Measurements from ENCODE around the gene RASL10B. TPM values are rescaled to one million over a fixed set of nuclear protein-coding genes. Genes with fewer than 3 reads are reported as not detected.
"Not testable (repeated sequence)": the region's sequence is repeated elsewhere in the genome, so short reads cannot be mapped to it uniquely, and the experiment has no call there.

Gene RASL10B
- total RNA-seq, 1 donor from 2014 or later: 9.9 TPM

DNA sequence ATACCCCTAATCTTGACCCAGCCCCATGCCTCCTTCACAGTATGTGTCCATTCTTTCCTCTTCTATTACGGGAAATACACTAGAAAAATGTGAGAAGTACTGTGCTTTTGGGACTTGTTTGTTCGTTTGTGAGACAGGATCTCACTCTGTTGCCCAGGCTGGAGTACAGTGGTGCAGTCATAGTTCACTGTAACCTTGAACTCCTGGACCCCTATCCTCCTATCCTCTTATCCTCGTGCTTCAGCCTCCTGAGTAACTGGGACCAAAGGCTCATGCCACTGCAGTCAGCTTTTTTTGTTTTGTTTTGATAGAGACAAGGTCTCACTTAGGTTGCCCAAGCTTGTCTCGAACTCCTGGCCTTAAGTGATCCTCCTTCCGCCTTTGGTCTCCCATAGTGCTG is 29.9 kb upstream of the RASL10B start:
- Histone ChIP-seq H3K27me3 (no peaks in the 10 kb centered on the region), H3K4me1 (peaks cover 0 to 12% of the 10 kb centered on the region in 2 donors), H3K9me3 (no peaks in the 10 kb centered on the region), H3K4me3 (no peak overlapping the region), H3K27ac (no peak overlapping the region), H3K36me3 (peaks cover 3 to 10% of the 10 kb centered on the region in 2 donors)
- TF ChIP-seq, protein P1, sequence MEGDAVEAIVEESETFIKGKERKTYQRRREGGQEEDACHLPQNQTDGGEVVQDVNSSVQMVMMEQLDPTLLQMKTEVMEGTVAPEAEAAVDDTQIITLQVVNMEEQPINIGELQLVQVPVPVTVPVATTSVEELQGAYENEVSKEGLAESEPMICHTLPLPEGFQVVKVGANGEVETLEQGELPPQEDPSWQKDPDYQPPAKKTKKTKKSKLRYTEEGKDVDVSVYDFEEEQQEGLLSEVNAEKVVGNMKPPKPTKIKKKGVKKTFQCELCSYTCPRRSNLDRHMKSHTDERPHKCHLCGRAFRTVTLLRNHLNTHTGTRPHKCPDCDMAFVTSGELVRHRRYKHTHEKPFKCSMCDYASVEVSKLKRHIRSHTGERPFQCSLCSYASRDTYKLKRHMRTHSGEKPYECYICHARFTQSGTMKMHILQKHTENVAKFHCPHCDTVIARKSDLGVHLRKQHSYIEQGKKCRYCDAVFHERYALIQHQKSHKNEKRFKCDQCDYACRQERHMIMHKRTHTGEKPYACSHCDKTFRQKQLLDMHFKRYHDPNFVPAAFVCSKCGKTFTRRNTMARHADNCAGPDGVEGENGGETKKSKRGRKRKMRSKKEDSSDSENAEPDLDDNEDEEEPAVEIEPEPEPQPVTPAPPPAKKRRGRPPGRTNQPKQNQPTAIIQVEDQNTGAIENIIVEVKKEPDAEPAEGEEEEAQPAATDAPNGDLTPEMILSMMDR (IDR thresholded peaks at IDR 0.05): no peak
- no peak for DNase-seq (ENCODE audit: low spot score in 2 of 2)
- intact Hi-C loops (cut with DNase I): loop anchor here (2.0 kb wide), 1 partner anchor 17 kb away; no protein-coding TSS in a partner anchor

DNA sequence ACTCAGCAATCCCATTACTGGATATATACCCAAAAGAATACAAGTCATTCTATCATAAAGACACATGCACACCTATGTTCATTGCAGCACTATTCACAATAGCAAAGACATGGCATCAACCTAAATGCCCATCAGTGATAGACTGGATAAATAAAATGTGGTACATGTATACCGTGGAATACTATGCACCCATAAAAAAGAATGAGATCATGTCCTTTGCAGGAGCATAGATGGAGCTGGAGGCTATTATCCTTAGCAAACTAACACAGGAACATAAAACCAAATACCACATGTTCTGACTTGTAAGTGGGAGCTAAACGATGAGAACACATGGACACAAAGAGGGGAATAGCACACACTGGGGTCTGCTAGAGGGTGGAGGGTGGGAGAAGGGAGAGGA is 28.1 kb upstream of the RASL10B start:
- H3K27me3 ChIP-seq; H3K36me3 ChIP-seq; DNase-seq (ENCODE audit: low spot score in 2 of 2); intact Hi-C loops (cut with DNase I); H3K27ac ChIP-seq; H3K4me3 ChIP-seq; H3K9me3 ChIP-seq: not testable (repeated sequence)
- peaks cover 0 to 12% of the 10 kb centered on the region in 2 donors for H3K4me1 ChIP-seq

DNA sequence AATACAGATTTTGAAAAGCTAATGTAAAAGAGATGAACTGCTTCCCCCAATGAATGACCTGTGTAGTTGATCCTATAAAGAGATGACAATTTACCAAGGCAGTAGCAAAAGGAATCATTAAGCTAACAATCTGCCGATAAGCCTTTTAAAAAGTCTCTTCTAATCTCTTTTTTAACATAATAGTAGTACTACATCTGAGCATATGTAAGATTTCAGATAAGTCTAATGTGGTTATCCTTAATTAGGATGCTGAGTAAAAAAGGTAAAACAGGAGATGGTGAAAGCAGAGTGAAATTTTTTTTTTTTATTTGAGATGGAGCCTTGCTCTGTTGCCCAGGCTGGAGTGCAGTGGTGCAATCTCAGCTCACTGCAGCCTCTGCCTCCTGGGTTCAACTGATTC is 26.2 kb upstream of the RASL10B start:
- intact Hi-C loops (cut with DNase I): no loop called here
- Histone ChIP-seq H3K27me3 (no peaks in the 10 kb centered on the region), H3K27ac (no peak overlapping the region), H3K4me3 (no peak overlapping the region), H3K36me3 (peaks cover 0 to 12% of the 10 kb centered on the region in 2 donors), H3K9me3 (no peaks in the 10 kb centered on the region), H3K4me1 (peaks cover 0 to 6% of the 10 kb centered on the region in 2 donors)
- DNase-seq (ENCODE audit: low spot score in 2 of 2): no peak
- TF ChIP-seq, protein P1 (IDR thresholded peaks at IDR 0.05): no peak

GRCh38 chr17:35705705-35706104 is 25.7 kb upstream of the RASL10B start:
- H3K4me3 ChIP-seq: no peak overlapping the region
- intact Hi-C loops (cut with DNase I): no loop called here
- H3K4me1 ChIP-seq: peaks cover 0 to 2% of the 10 kb centered on the region in 2 donors
- no peaks in the 10 kb centered on the region for H3K27me3 ChIP-seq
- no peak overlapping the region for H3K27ac ChIP-seq
- H3K36me3 ChIP-seq: peaks cover 4 to 16% of the 10 kb centered on the region in 2 donors
- no peaks in the 10 kb centered on the region for H3K9me3 ChIP-seq
- TF ChIP-seq, protein P1 (IDR thresholded peaks at IDR 0.05): no peak
- DNase-seq (ENCODE audit: low spot score in 2 of 2): no peak

- no peaks in the 10 kb centered on the region for H3K27me3 ChIP-seq
- no peak overlapping the region for H3K27ac ChIP-seq
- TF ChIP-seq, protein P1 (IDR thresholded peaks at IDR 0.05): no peak
- DNase-seq (ENCODE audit: low spot score in 2 of 2): no peak
- intact Hi-C loops (cut with DNase I): no loop called here
- peaks cover 15 to 30% of the 10 kb centered on the region in 2 donors for H3K36me3 ChIP-seq
- H3K9me3 ChIP-seq: no peaks in the 10 kb centered on the region
- no peak overlapping the region for H3K4me3 ChIP-seq
- H3K4me1 ChIP-seq: peaks cover 0 to 5% of the 10 kb centered on the region in 2 donors
Observed at GRCh38 chr17:35708149-35708548, 23.3 kb upstream of the RASL10B start.

DNA sequence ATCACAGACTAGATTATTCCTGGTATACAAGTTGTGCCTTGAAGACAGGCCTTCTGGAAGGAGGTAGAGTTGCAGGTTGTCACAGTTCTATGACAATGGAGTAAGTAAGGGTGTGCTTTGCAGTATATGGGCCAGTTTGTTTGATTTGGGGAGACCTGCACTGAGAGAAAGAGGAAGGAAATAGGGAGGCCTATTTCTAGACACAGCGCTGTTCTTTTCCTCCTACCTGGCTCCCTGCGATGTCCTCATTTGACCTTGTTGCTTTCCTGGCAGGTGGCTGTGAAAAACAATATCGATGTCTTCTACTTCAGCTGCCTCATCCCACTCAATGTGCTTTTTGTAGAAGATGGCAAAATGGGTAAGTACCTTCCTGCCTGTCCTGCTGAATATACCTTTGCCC is 22.5 kb upstream of the RASL10B start:
- Histone ChIP-seq H3K27ac (no peak overlapping the region), H3K27me3 (no peaks in the 10 kb centered on the region), H3K36me3 (peaks cover 15 to 30% of the 10 kb centered on the region in 2 donors), H3K4me3 (no peak overlapping the region), H3K9me3 (no peaks in the 10 kb centered on the region), H3K4me1 (peaks cover 2 to 10% of the 10 kb centered on the region in 2 donors)
- TF ChIP-seq, protein P1 (IDR thresholded peaks at IDR 0.05): no peak
- intact Hi-C loops (cut with DNase I): no loop called here
- no peak for DNase-seq (ENCODE audit: low spot score in 2 of 2)
